Right lobe of liver (tissue), 4 donors: ENCODE measurements around the gene SPATA13.

Source experiments
- POLR2A ChIP-seq: fragments of 450-650 bp; IDR thresholded peaks from one replicate; pipeline ENCODE4 v1.6.1; 2017; ENCODE audit warnings: antibody characterized with exemption, mild to moderate bottlenecking
- TF ChIP-seq, protein P1 (sequence below), 4 donors: fragments of 200-600 bp in 3 of 4; fragments of 450-650 bp in 1 of 4; IDR thresholded peaks; one replicate each; pipeline versions ENCODE4 v1.5.1 to v1.8.0; 2016 to 2022; ENCODE audit warnings: antibody characterized with exemption in 4 of 4, mild to moderate bottlenecking in 2 of 4
- donor health status: DM: no; HTN: no; CAD: no.
- donor health status: DM: no; HTN: no; CAD: no.
- donor health status: DM: no; HTN: yes; CAD: no.

DNA sequence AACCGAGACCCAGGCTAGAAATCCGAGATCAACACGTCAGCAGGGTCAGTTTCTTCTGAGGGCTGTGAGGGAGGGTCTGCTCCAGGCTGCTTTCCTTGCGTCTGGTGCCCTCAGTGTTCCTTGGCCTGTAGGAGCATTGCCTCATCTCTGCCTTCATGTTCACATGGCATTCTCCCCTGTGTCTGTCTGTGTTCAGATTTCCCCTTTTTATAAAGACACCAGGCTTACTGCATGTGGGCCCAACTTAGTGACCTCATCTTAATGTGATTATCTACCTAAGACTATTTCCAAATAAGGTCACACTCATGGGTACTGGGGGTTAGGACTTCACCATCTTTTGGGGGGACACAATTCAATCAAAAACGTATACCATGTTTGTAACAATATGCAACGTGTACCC, 91.6 kb downstream of the SPATA13 start:
- TF ChIP-seq, protein P1, sequence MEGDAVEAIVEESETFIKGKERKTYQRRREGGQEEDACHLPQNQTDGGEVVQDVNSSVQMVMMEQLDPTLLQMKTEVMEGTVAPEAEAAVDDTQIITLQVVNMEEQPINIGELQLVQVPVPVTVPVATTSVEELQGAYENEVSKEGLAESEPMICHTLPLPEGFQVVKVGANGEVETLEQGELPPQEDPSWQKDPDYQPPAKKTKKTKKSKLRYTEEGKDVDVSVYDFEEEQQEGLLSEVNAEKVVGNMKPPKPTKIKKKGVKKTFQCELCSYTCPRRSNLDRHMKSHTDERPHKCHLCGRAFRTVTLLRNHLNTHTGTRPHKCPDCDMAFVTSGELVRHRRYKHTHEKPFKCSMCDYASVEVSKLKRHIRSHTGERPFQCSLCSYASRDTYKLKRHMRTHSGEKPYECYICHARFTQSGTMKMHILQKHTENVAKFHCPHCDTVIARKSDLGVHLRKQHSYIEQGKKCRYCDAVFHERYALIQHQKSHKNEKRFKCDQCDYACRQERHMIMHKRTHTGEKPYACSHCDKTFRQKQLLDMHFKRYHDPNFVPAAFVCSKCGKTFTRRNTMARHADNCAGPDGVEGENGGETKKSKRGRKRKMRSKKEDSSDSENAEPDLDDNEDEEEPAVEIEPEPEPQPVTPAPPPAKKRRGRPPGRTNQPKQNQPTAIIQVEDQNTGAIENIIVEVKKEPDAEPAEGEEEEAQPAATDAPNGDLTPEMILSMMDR (IDR thresholded peaks at IDR 0.05), result no peak
- TF ChIP-seq POLR2A, result no peak
